IMR-90 (cell line): ENCODE measurements around the gene TCF4. TPM values are rescaled to one million over a fixed set of nuclear protein-coding genes. Genes with fewer than 3 reads are reported as not detected.

Experiments used
- ATAC-seq: fragments of 200-7000 bp; cut with Tn5 transposase; 2 replicates; pipeline ENCODE4 v1.9.1; 2020; ENCODE audit warnings: low read depth, mild to moderate bottlenecking, moderate library complexity
- BruUV-seq: library from RNA; stranded (reverse); fragments of 400-500 nt; replicated peaks from 2 replicates; lab custom pipeline; 2021; lab: Mats Ljungman, UMichigan
- CTCF ChIA-PET: fragments of 300-600 bp; formaldehyde crosslinking; extraction: SDS; loops from one replicate; lab custom pipeline; 2021; ENCODE audit warnings: antibody characterized with exemption; lab: Yijun Ruan, JAX
- POLR2A ChIA-PET: fragments of 300-600 bp; sonication (Branson Sonifier 250); formaldehyde crosslinking; loops from one replicate; lab custom pipeline; 2022; ENCODE audit warnings: antibody characterized with exemption; ENCODE audit not compliant: unreplicated experiment; lab: Charles Lee
- DNase-seq: peaks from one replicate; pipeline ENCODE4 v3.0.0; 2013
- H2AFZ ChIP-seq: replicated peaks from 2 replicates; pipeline ENCODE3; 2013; ENCODE audit warnings: low read length, mild to moderate bottlenecking; ENCODE audit not compliant: poor library complexity
- H2AK5ac ChIP-seq: 2 replicates; pipeline ENCODE4 v1.6.1; 2013; ENCODE audit warnings: low read depth, low read length, inconsistent platforms
- H2AK9ac ChIP-seq: replicated peaks from 2 replicates; pipeline ENCODE3; 2013; ENCODE audit warnings: mild to moderate bottlenecking, low read depth, low read length, moderate library complexity; ENCODE audit not compliant: poor library complexity
- H2BK120ac ChIP-seq: 2 replicates; pipeline ENCODE4 v1.6.1; 2013; ENCODE audit warnings: low read depth, low read length, inconsistent platforms
- H2BK15ac ChIP-seq: 3 replicates; pipeline ENCODE4 v1.6.1; 2013; ENCODE audit warnings: low read depth, low read length, inconsistent platforms
- H2BK20ac ChIP-seq: 2 replicates; pipeline ENCODE4 v1.6.1; 2013; ENCODE audit warnings: low read depth, mild to moderate bottlenecking, inconsistent platforms, low read length, moderate library complexity
- H2BK5ac ChIP-seq: 2 replicates; pipeline ENCODE4 v1.6.1; 2013; ENCODE audit warnings: mild to moderate bottlenecking, low read depth, low read length, inconsistent platforms; ENCODE audit not compliant: poor library complexity, severe bottlenecking
- H3K14ac ChIP-seq: replicated peaks from 2 replicates; pipeline ENCODE4 v1.6.1; 2013; ENCODE audit warnings: low read depth, low read length, inconsistent platforms
- H3K18ac ChIP-seq: 2 replicates; pipeline ENCODE4 v1.6.1; 2013; ENCODE audit warnings: low read depth, low read length, control low read depth
- H3K23ac ChIP-seq: 2 replicates; pipeline ENCODE4 v1.6.1; 2013; ENCODE audit warnings: low read depth, low read length, inconsistent platforms
- H3K27ac ChIP-seq: 2 replicates; pipeline ENCODE4 v1.5.1; 2013; ENCODE audit warnings: mild to moderate bottlenecking, control low read depth, low read length; ENCODE audit not compliant: insufficient read depth
- H3K27me3 ChIP-seq: 2 replicates; pipeline ENCODE4 v1.6.1; 2013; ENCODE audit warnings: low read length; ENCODE audit not compliant: control insufficient read depth, insufficient read depth
- H3K36me3 ChIP-seq: 2 replicates; pipeline ENCODE4 v1.6.1; 2013; ENCODE audit warnings: low read length, mixed read lengths; ENCODE audit not compliant: control insufficient read depth, insufficient read depth
- H3K4ac ChIP-seq: 2 replicates; pipeline ENCODE4 v1.6.1; 2013; ENCODE audit warnings: low read depth, low read length, inconsistent platforms
- H3K4me1 ChIP-seq: 2 replicates; pipeline ENCODE4 v1.6.1; 2013; ENCODE audit warnings: low read length, mixed read lengths; ENCODE audit not compliant: control insufficient read depth, insufficient read depth
- H3K4me2 ChIP-seq: 2 replicates; pipeline ENCODE4 v1.6.1; 2013; ENCODE audit warnings: low read depth, mild to moderate bottlenecking, control low read depth, low read length, moderate library complexity
- H3K4me3 ChIP-seq: 2 replicates; pipeline ENCODE4 v1.5.1; 2013; ENCODE audit warnings: low read depth, mild to moderate bottlenecking, control low read depth, low read length, moderate library complexity; ENCODE audit not compliant: insufficient read depth
- H3K56ac ChIP-seq: 2 replicates; pipeline ENCODE4 v1.6.1; 2013; ENCODE audit warnings: low read length, inconsistent platforms; ENCODE audit not compliant: insufficient read depth; ENCODE audit errors: extremely low read depth
- H3K79me1 ChIP-seq, 2 experiments: 2 replicates each; pipeline ENCODE4 v1.6.1; 2013; ENCODE audit warnings: low read length in 2 of 2, inconsistent platforms in 1 of 2, low read depth in 1 of 2
- H3K9ac ChIP-seq: 2 replicates; pipeline ENCODE4 v1.6.1; 2013; ENCODE audit warnings: low read depth, low read length, control low read depth
- H3K9me1 ChIP-seq: 2 replicates; pipeline ENCODE4 v1.6.1; 2013; ENCODE audit warnings: low read length, inconsistent platforms; ENCODE audit not compliant: insufficient read depth
- H3K9me3 ChIP-seq: 2 replicates; pipeline ENCODE4 v1.6.1; 2013; ENCODE audit warnings: low read length; ENCODE audit not compliant: control insufficient read depth, insufficient read depth
- H4K20me1 ChIP-seq: 2 replicates; pipeline ENCODE4 v1.6.1; 2013; ENCODE audit warnings: low read length, inconsistent platforms; ENCODE audit not compliant: insufficient read depth
- H4K5ac ChIP-seq: 2 replicates; pipeline ENCODE4 v1.6.1; 2013; ENCODE audit warnings: mild to moderate bottlenecking, low read depth, low read length, control low read depth
- H4K8ac ChIP-seq, 2 experiments: 2 replicates each; pipeline ENCODE4 v1.6.1; 2013; ENCODE audit warnings: low read depth in 2 of 2, low read length in 2 of 2, control low read depth in 1 of 2, inconsistent platforms in 1 of 2
- H4K91ac ChIP-seq: 2 replicates; pipeline ENCODE4 v1.6.1; 2013; ENCODE audit warnings: low read depth, low read length, inconsistent platforms; ENCODE audit not compliant: insufficient read depth
- BHLHE40 ChIP-seq: fragments of 150-350 bp; IDR thresholded peaks from 2 replicates; pipeline ENCODE4 v1.6.1; 2016; ENCODE audit warnings: mild to moderate bottlenecking, low read depth, low read length
- CEBPB ChIP-seq: IDR thresholded peaks from 2 replicates; pipeline ENCODE4 v1.6.1; 2012; ENCODE audit warnings: low read depth, low read length, improper control_type of control experiment
- FOS ChIP-seq: fragments of 150-350 bp; IDR thresholded peaks from 2 replicates; pipeline ENCODE4 v1.6.1; 2016; ENCODE audit warnings: low read depth, low read length
- MAFK ChIP-seq: IDR thresholded peaks from 2 replicates; pipeline ENCODE4 v1.6.1; 2012; ENCODE audit warnings: low read depth, low read length, improper control_type of control experiment
- MAZ ChIP-seq: IDR thresholded peaks from 2 replicates; pipeline ENCODE4 v1.6.1; 2012; ENCODE audit warnings: low read depth, mild to moderate bottlenecking, low read length, improper control_type of control experiment, moderate library complexity, borderline replicate concordance
- MXI1 ChIP-seq: IDR thresholded peaks from 2 replicates; pipeline ENCODE4 v1.6.1; 2012; ENCODE audit warnings: low read depth, mild to moderate bottlenecking, low read length, moderate library complexity, borderline replicate concordance
- NFE2L2 ChIP-seq: fragments of 150-350 bp; IDR thresholded peaks from 2 replicates; pipeline ENCODE4 v1.6.1; 2016; ENCODE audit warnings: low read depth, mild to moderate bottlenecking, low read length
- POLR2A ChIP-seq: IDR thresholded peaks from 2 replicates; pipeline ENCODE4 v1.6.1; 2012; ENCODE audit warnings: mild to moderate bottlenecking, low read depth, low read length
- RAD21 ChIP-seq: IDR thresholded peaks from 2 replicates; pipeline ENCODE4 v1.6.1; 2012; ENCODE audit warnings: low read length, improper control_type of control experiment
- RCOR1 ChIP-seq: IDR thresholded peaks from 2 replicates; pipeline ENCODE4 v1.6.1; 2012; ENCODE audit warnings: mild to moderate bottlenecking, low read length, improper control_type of control experiment; ENCODE audit not compliant: insufficient replicate concordance
- SMC3 ChIP-seq: fragments of 150-350 bp; IDR thresholded peaks from 2 replicates; pipeline ENCODE4 v1.6.1; 2016; ENCODE audit warnings: low read depth, mild to moderate bottlenecking, antibody characterized with exemption, low read length, moderate library complexity
- WGBS, 2 experiments: methylation state at CpG; one replicate each; pipeline versions ENCODE4 v1.1.5 to v1.1.7; 2013; ENCODE audit warnings: missing lambda C conversion rate in 2 of 2; ENCODE audit not compliant: insufficient read length in 1 of 2; ENCODE audit errors: extremely low coverage in 2 of 2; 5-methylcytosine and 5-hydroxymethylcytosine counted together
- dilution Hi-C: fragments of 300-500 bp; cut with HindIII; formaldehyde crosslinking; loops from one replicate; pipeline ENCODE4 v1.14.3; 2018; ENCODE audit warnings: low sequenced_read_pairs; ENCODE audit not compliant: unreplicated experiment
- in situ Hi-C: fragments of 300-500 bp; cut with MboI; formaldehyde crosslinking; loops from 3 replicates; pipeline ENCODE4 v1.14.3; 2019; ENCODE audit warnings: low sequenced_read_pairs, inconsistent platforms, mixed read lengths
- intact Hi-C: fragments of 100-400 bp; cut with micrococcal nuclease; formaldehyde crosslinking; loops from 2 replicates; pipeline ENCODE4 v1.10.0; 2022
- polyA plus RNA-seq, 3 experiments: library from polyadenylated mRNA; depleted of rRNA; stranded (reverse); fragments of >200 nt; gene quantifications; 2 replicates each; pipeline ENCODE4 v1.2.3, GENCODE V29; 2012; ENCODE audit warnings: low replicate concordance in 1 of 3
- total RNA-seq: library from RNA; depleted of rRNA; stranded (reverse); fragments of >200 nt; gene quantifications from 2 replicates; pipeline ENCODE4 v1.2.3, GENCODE V29; 2012
- TF ChIP-seq, protein P1 (sequence below): fragments of 150-350 bp; IDR thresholded peaks from 2 replicates; pipeline ENCODE4 v1.6.1; 2017; ENCODE audit warnings: mild to moderate bottlenecking, antibody characterized with exemption, low read length, low read depth
- TF ChIP-seq, protein P2 (sequence below): conservative IDR thresholded peaks from 2 replicates; pipeline ENCODE4 v1.5.1; 2012; ENCODE audit warnings: mild to moderate bottlenecking, low read depth, low read length, improper control_type of control experiment
- TF ChIP-seq, protein P3 (sequence below): fragments of 150-350 bp; IDR thresholded peaks from 2 replicates; pipeline ENCODE4 v1.6.1; 2016; ENCODE audit warnings: low read depth, mild to moderate bottlenecking, low read length, moderate library complexity, borderline replicate concordance

TCF4 gene
- total and polyA plus RNA-seq, 2 of the 4 experiments (the other 2 are of a cell fraction) = 30.0 to 87.1 TPM

GRCh38 chr18:55479656-55480420, 108.2 kb downstream of the TCF4 start:
- Histone ChIP-seq H3K4me2 (no peak overlapping the region), H2AFZ (no peak overlapping the region), H2BK20ac (no peak overlapping the region), H3K4me1 (peaks cover 3% of the 10 kb centered on the region; the same call in 1 of the 2 replicates), H3K14ac (0 out of 2 replicates have a peak overlapping the region, but pooled peaks have one; percentile 24), H3K4me3 (no peak overlapping the region), H2BK5ac (no peak overlapping the region), H2AK5ac (0 out of 2 replicates have a peak overlapping the region, but pooled peaks have one; percentile 16), H2BK120ac (no peak overlapping the region), H3K27ac (no peak overlapping the region), H2BK15ac (no peak overlapping the region), H4K8ac (peak overlapping the region in 1 of 2 experiments; percentile 1; a peak in 1 of 4 replicates), H4K20me1 (peaks cover 5% of the 10 kb centered on the region; the same call in 1 of the 2 replicates), H3K27me3 (no peaks in the 10 kb centered on the region), H3K56ac (no peak overlapping the region), H3K9me3 (no peaks in the 10 kb centered on the region), H2AK9ac (no peak overlapping the region), H3K23ac (0 out of 2 replicates have a peak overlapping the region, but pooled peaks have one; percentile 1), H3K36me3 (peaks cover 1% of the 10 kb centered on the region; the same call in 1 of the 2 replicates), H3K79me1 (peaks cover 29 to 78% of the 10 kb centered on the region in 2 experiments), H3K9me1 (peaks cover 11% of the 10 kb centered on the region), H4K91ac (no peak overlapping the region), H4K5ac (peak overlapping the region; percentile 67; the same call in 1 of the 2 replicates), H3K9ac (no peak overlapping the region), H3K18ac (no peak overlapping the region), H3K4ac (peak overlapping the region; percentile 7; the same call in 1 of the 2 replicates)
- 72% methylated on average over 3 of the region's 9 CpGs; no CpG with 5 or more reads in 1 of the 2 experiments for WGBS, 2 experiments
- no peak for DNase-seq
- ChIA-PET CTCF (interaction anchor here (0.7 kb wide), 1 partner anchor 52 kb away, joined by 3 read pairs; no protein-coding TSS in a partner anchor), POLR2A (no interaction called here)
- BruUV-seq = no TSS peak
- in situ Hi-C loops (no loop called here), dilution Hi-C loops (no loop called here), intact Hi-C loops (loop anchor here (1.0 kb wide), 1 partner anchor 9 kb away; no protein-coding TSS in a partner anchor)
- no peak for ATAC-seq
- TF ChIP-seq SMC3 = no peak
- no peak for TF ChIP-seq POLR2A
- TF ChIP-seq MAFK = no peak
- TF ChIP-seq FOS = no peak
- TF ChIP-seq MXI1 = no peak
- no peak for TF ChIP-seq BHLHE40
- TF ChIP-seq, protein P1, sequence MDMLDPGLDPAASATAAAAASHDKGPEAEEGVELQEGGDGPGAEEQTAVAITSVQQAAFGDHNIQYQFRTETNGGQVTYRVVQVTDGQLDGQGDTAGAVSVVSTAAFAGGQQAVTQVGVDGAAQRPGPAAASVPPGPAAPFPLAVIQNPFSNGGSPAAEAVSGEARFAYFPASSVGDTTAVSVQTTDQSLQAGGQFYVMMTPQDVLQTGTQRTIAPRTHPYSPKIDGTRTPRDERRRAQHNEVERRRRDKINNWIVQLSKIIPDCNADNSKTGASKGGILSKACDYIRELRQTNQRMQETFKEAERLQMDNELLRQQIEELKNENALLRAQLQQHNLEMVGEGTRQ = no peak
- TF ChIP-seq MAZ = no peak
- TF ChIP-seq RCOR1 = no peak
- TF ChIP-seq, protein P2, sequence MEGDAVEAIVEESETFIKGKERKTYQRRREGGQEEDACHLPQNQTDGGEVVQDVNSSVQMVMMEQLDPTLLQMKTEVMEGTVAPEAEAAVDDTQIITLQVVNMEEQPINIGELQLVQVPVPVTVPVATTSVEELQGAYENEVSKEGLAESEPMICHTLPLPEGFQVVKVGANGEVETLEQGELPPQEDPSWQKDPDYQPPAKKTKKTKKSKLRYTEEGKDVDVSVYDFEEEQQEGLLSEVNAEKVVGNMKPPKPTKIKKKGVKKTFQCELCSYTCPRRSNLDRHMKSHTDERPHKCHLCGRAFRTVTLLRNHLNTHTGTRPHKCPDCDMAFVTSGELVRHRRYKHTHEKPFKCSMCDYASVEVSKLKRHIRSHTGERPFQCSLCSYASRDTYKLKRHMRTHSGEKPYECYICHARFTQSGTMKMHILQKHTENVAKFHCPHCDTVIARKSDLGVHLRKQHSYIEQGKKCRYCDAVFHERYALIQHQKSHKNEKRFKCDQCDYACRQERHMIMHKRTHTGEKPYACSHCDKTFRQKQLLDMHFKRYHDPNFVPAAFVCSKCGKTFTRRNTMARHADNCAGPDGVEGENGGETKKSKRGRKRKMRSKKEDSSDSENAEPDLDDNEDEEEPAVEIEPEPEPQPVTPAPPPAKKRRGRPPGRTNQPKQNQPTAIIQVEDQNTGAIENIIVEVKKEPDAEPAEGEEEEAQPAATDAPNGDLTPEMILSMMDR = no peak
- TF ChIP-seq CEBPB = no peak
- no peak for TF ChIP-seq RAD21
- TF ChIP-seq, protein P3, sequence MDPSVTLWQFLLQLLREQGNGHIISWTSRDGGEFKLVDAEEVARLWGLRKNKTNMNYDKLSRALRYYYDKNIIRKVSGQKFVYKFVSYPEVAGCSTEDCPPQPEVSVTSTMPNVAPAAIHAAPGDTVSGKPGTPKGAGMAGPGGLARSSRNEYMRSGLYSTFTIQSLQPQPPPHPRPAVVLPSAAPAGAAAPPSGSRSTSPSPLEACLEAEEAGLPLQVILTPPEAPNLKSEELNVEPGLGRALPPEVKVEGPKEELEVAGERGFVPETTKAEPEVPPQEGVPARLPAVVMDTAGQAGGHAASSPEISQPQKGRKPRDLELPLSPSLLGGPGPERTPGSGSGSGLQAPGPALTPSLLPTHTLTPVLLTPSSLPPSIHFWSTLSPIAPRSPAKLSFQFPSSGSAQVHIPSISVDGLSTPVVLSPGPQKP = no peak
- no peak for TF ChIP-seq NFE2L2
